GM23338 (cell line): Measurements from ENCODE around the gene PPFIA1. TPM values are rescaled to one million over a fixed set of nuclear protein-coding genes. Genes with fewer than 3 reads are reported as not detected.

ENCODE experiments used
- ATAC-seq: fragments of 200-7000 bp; cut with Tn5 transposase; 3 replicates; pipeline ENCODE4 v1.9.1; 2020
- DNase-seq: peaks from one replicate; pipeline ENCODE4 v3.0.0-alpha.2; 2015; ENCODE audit warnings: low spot score
- H2AFZ ChIP-seq: fragments of 200-600 bp; sonication (generic); 2 replicates; pipeline ENCODE4 v1.8.0; 2016; ENCODE audit warnings: antibody characterized with exemption, mild to moderate bottlenecking, moderate library complexity
- H3F3A ChIP-seq: fragments of 200-600 bp; sonication (generic); replicated peaks from 2 replicates; pipeline ENCODE4 v1.8.0; 2017; ENCODE audit warnings: antibody characterized with exemption, mixed run types, low read depth
- H3K27ac ChIP-seq: fragments of 200-600 bp; sonication (generic); 2 replicates; pipeline ENCODE4 v1.6.1; 2016; ENCODE audit warnings: low read depth
- H3K27me3 ChIP-seq: fragments of 200-600 bp; sonication (generic); 2 replicates; pipeline ENCODE4 v1.8.0; 2016; ENCODE audit warnings: mild to moderate bottlenecking, mixed run types, moderate library complexity; ENCODE audit not compliant: insufficient read depth
- H3K36me3 ChIP-seq: fragments of 200-600 bp; sonication (generic); 2 replicates; pipeline ENCODE4 v1.8.0; 2016; ENCODE audit warnings: mild to moderate bottlenecking; ENCODE audit not compliant: insufficient read depth
- H3K4me1 ChIP-seq: fragments of 200-600 bp; sonication (generic); 2 replicates; pipeline ENCODE4 v1.8.0; 2016; ENCODE audit warnings: mild to moderate bottlenecking, moderate library complexity; ENCODE audit not compliant: insufficient read depth
- H3K4me2 ChIP-seq: fragments of 200-600 bp; sonication (generic); 2 replicates; pipeline ENCODE4 v1.7.1; 2017; ENCODE audit warnings: mixed run types
- H3K4me3 ChIP-seq: fragments of 200-600 bp; sonication (generic); 2 replicates; pipeline ENCODE4 v1.6.1; 2016; ENCODE audit warnings: mixed run types
- H3K79me2 ChIP-seq: fragments of 200-600 bp; sonication (generic); replicated peaks from 2 replicates; pipeline ENCODE4 v1.8.0; 2017; ENCODE audit warnings: mild to moderate bottlenecking; ENCODE audit not compliant: insufficient read depth
- H3K9me2 ChIP-seq: fragments of 200-600 bp; sonication (generic); 2 replicates; pipeline ENCODE4 v1.8.0; 2017; ENCODE audit not compliant: insufficient read depth
- H4K20me1 ChIP-seq: fragments of 200-600 bp; sonication (generic); replicated peaks from 2 replicates; pipeline ENCODE4 v1.8.0; 2017; ENCODE audit warnings: mild to moderate bottlenecking; ENCODE audit not compliant: insufficient read depth
- H3K27ac Mint-ChIP-seq: 2 replicates; pipeline ENCODE4 v1.8.0; 2020; ENCODE audit warnings: inconsistent platforms, mild to moderate bottlenecking, moderate library complexity, mixed read lengths
- H3K27me3 Mint-ChIP-seq: 3 replicates; pipeline ENCODE4 v1.8.0; 2022; ENCODE audit warnings: low read depth, mild to moderate bottlenecking, moderate library complexity, mixed read lengths, inconsistent platforms; ENCODE audit not compliant: insufficient read depth, poor library complexity
- H3K36me3 Mint-ChIP-seq: 3 replicates; pipeline ENCODE4 v1.8.0; 2021; ENCODE audit warnings: low read depth, mild to moderate bottlenecking, inconsistent platforms, moderate library complexity, mixed read lengths
- H3K4me1 Mint-ChIP-seq: 3 replicates; pipeline ENCODE4 v1.8.0; 2020; ENCODE audit warnings: mild to moderate bottlenecking, inconsistent platforms, mixed read lengths
- H3K4me3 Mint-ChIP-seq: 3 replicates; pipeline ENCODE4 v1.8.0; 2021; ENCODE audit warnings: moderate library complexity, mild to moderate bottlenecking, inconsistent platforms, mixed read lengths
- H3K9me3 Mint-ChIP-seq: 3 replicates; pipeline ENCODE4 v1.8.0; 2020; ENCODE audit warnings: moderate library complexity, mild to moderate bottlenecking, inconsistent platforms, mixed read lengths
- CREB1 ChIP-seq: fragments of 250-450 bp; sonication (Bioruptor Pico); IDR thresholded peaks from 2 replicates; pipeline ENCODE4 v1.5.0; 2020; ENCODE audit warnings: low read depth, mild to moderate bottlenecking, moderate library complexity
- CTCF ChIP-seq, 2 experiments: fragments of 200-600 bp in 1 of 2; sonication (generic) in 1 of 2; conservative IDR thresholded peaks; 2 replicates each; pipeline versions ENCODE4 v1.5.1 to v1.6.1; 2016 to 2017; ENCODE audit warnings: antibody characterized with exemption in 2 of 2, low read depth in 2 of 2, mild to moderate bottlenecking in 2 of 2, moderate library complexity in 1 of 2
- ETS1 ChIP-seq: IDR thresholded peaks from 2 replicates; pipeline ENCODE4 v1.6.1; 2016; ENCODE audit warnings: antibody characterized with exemption
- EZH2 ChIP-seq: fragments of 200-600 bp; sonication (generic); IDR thresholded peaks from one replicate; pipeline ENCODE4 v1.8.0; 2017; ENCODE audit warnings: antibody characterized with exemption, mild to moderate bottlenecking, low read depth; ENCODE audit not compliant: unreplicated experiment
- EZH2phosphoT487 ChIP-seq: fragments of 200-600 bp; sonication (generic); IDR thresholded peaks from one replicate; pipeline ENCODE4 v1.8.1; 2018; ENCODE audit warnings: antibody characterized with exemption; ENCODE audit not compliant: unreplicated experiment
- JUNB ChIP-seq: IDR thresholded peaks from one replicate; pipeline ENCODE4 v1.6.1; 2016; ENCODE audit warnings: antibody characterized with exemption; ENCODE audit not compliant: unreplicated experiment
- NANOG ChIP-seq: IDR thresholded peaks from 2 replicates; pipeline ENCODE4 v1.6.1; 2016; ENCODE audit warnings: antibody characterized with exemption, borderline replicate concordance
- POLR2AphosphoS5 ChIP-seq: IDR thresholded peaks from 2 replicates; pipeline ENCODE4 v1.6.1; 2016; ENCODE audit warnings: antibody characterized with exemption, low read depth
- REST ChIP-seq: IDR thresholded peaks from one replicate; pipeline ENCODE4 v1.6.1; 2018; ENCODE audit warnings: antibody characterized with exemption; ENCODE audit not compliant: unreplicated experiment
- STAT1 ChIP-seq: IDR thresholded peaks from one replicate; pipeline ENCODE4 v1.6.1; 2016; ENCODE audit warnings: antibody characterized with exemption; ENCODE audit not compliant: unreplicated experiment
- ZNF114 ChIP-seq: fragments of 250-450 bp; sonication (Bioruptor Pico); IDR thresholded peaks from 2 replicates; pipeline ENCODE4 v1.5.0; 2020; ENCODE audit warnings: mild to moderate bottlenecking, moderate library complexity
- ZNF331 ChIP-seq: fragments of 250-450 bp; sonication (Bioruptor Pico); IDR thresholded peaks from 2 replicates; pipeline ENCODE4 v1.5.0; 2020; ENCODE audit warnings: low read depth, mild to moderate bottlenecking, moderate library complexity
- ZNF462 ChIP-seq: fragments of 250-450 bp; sonication (Bioruptor Pico); IDR thresholded peaks from 2 replicates; pipeline ENCODE4 v1.5.0; 2020; ENCODE audit warnings: mild to moderate bottlenecking, moderate library complexity
- polyA plus RNA-seq: library from polyadenylated mRNA; unstranded; fragments of >200 nt; fragmentation: Nextera tagmentation; extraction: Ambion mirVana; gene quantifications from 2 replicates; pipeline ENCODE4 v1.2.1, GENCODE V29; 2016
- total RNA-seq: library from RNA; depleted of rRNA; stranded (reverse); fragments of >200 nt; shearing (Covaris generic); gene quantifications from 2 replicates; pipeline ENCODE4 v1.2.3, GENCODE V29; 2014

Gene PPFIA1
- total and polyA plus RNA-seq, 2 experiments from 2014 or later: 41.7 to 62.0 TPM

DNA sequence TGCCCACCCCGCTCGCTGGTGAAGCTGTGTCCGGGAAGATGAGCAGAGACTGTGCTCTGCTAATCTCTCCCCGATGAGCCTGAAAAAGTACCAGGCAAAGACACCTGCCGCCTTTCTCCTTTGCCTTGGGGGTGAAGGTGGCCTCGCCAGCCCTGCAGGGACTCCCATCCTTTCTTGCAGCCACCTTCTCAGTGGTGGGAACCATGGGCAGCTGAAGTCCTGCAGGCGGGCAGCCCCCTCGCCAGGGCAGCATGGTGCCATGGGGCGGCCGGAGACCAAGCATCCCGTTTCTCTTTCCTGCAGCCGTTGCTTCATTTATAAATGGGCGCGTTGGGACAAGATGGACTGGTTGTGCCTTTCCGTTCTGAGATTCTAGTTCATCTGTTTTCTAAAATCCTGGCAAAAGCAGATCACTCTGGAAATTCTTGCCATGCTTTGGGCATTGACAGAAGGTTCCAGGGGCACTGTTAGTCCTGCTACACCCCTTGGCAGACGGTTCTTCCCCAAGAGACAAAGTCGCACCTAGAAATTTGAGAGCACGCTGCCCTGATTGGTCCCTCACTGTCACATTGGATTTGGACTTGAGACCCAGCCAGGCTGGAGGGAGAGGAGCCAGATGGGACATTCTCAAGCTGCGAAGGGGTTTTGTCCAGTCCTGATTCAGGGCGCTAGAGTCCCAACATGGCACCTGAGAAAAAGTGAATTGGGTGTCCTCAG, 135.3 kb downstream of the PPFIA1 start:
- ATAC-seq: no peak
- H3K4me3 Mint-ChIP-seq: no peak overlapping the region

More for the DNA sequence above, 135.3 kb downstream of the PPFIA1 start:
- Histone ChIP-seq H3K36me3 (peaks cover 53% of the 10 kb centered on the region), H3K4me3 (no peak overlapping the region), H3F3A (peaks cover 8% of the 10 kb centered on the region), H2AFZ (no peak overlapping the region), H3K4me1 (peaks cover 11% of the 10 kb centered on the region), H3K4me2 (no peak overlapping the region), H3K79me2 (peaks cover 64% of the 10 kb centered on the region), H3K27me3 (no peaks in the 10 kb centered on the region), H3K27ac (no peak overlapping the region), H3K9me2 (no peaks in the 10 kb centered on the region), H4K20me1 (peaks cover 36% of the 10 kb centered on the region)
- peaks cover 49% of the 10 kb centered on the region for H3K36me3 Mint-ChIP-seq
- H3K4me1 Mint-ChIP-seq: peaks cover 10% of the 10 kb centered on the region; the same call in 2 of the 3 replicates
- no peak for DNase-seq
- H3K27me3 Mint-ChIP-seq: peaks cover 10% of the 10 kb centered on the region
- no peak overlapping the region for H3K27ac Mint-ChIP-seq
- TF ChIP-seq STAT1 (no peak), EZH2 (no peak), CREB1 (CRISPR knock-in tag) (no peak), NANOG (no peak), ETS1 (no peak), ZNF331 (CRISPR knock-in tag) (no peak), JUNB (no peak), POLR2AphosphoS5 (no peak), EZH2phosphoT487 (no peak), ZNF462 (no peak), ZNF114 (no peak), REST (no peak), CTCF (conservative IDR thresholded peaks at IDR 0.05; ENCODE audit: low read depth in 2 of 2) (no peak)
- no peaks in the 10 kb centered on the region for H3K9me3 Mint-ChIP-seq
